ENCODE measurements around the gene TCF15. TPM values are rescaled to one million over a fixed set of nuclear protein-coding genes. Genes with fewer than 3 reads are reported as not detected.

Gene TCF15
- total RNA-seq, 4 donors from 2014 or later, result 3.0 to 6.6 (median 4.5) TPM; not detected in 1

- WGBS, 2 donors (ENCODE audit: low coverage in 1 of 2), result 36 to 59% methylated on average over 3 to 4 of the region's 12 CpGs
- no peak overlapping the region for H3K27ac ChIP-seq
- TF ChIP-seq POLR2AphosphoS5 (IDR thresholded peaks at IDR 0.05) (no peak), EP300 (IDR thresholded peaks at IDR 0.05) (no peak), POLR2A (IDR thresholded peaks at IDR 0.05) (no peak), CTCF (IDR thresholded peaks at IDR 0.05) (no peak)
- ATAC-seq, result no peak
- H3K4me1 ChIP-seq, result peaks cover 0 to 21% (median 5%) of the 10 kb centered on the region in 3 donors
- no peak overlapping the region for H3K4me3 ChIP-seq
- H3K9me3 ChIP-seq, result no peaks in the 10 kb centered on the region
- peaks cover 0 to 2% of the 10 kb centered on the region in 2 donors for H3K36me3 ChIP-seq
- peaks cover 30% of the 10 kb centered on the region for H3K27me3 ChIP-seq
These were observed 31.4 kb upstream of the TCF15 start for GRCh38 chr20:641516-641875.

GRCh38 chr20:640674-641515, 30.8 kb upstream of the TCF15 start:
- H3K9me3 ChIP-seq, result no peaks in the 10 kb centered on the region
- no peak overlapping the region for H3K27ac ChIP-seq
- WGBS, 2 donors (ENCODE audit: low coverage in 1 of 2), result 30% methylated on average over 2 of the region's 11 CpGs; no CpG with 5 or more reads in 1 of the 2 donors

GRCh38 chr20:638579-638978, 28.5 kb upstream of the TCF15 start:
- no peak for ATAC-seq
- TF ChIP-seq POLR2A (IDR thresholded peaks at IDR 0.05), result no peak
- no peak for TF ChIP-seq CTCF (IDR thresholded peaks at IDR 0.05)
- no peak for TF ChIP-seq POLR2AphosphoS5 (IDR thresholded peaks at IDR 0.05)
- no peak for TF ChIP-seq EP300 (IDR thresholded peaks at IDR 0.05)
- H3K4me1 ChIP-seq, result peaks cover 0 to 8% (median 5%) of the 10 kb centered on the region in 3 donors

More at GRCh38 chr20:640674-641515, 30.8 kb upstream of the TCF15 start:
- Histone ChIP-seq H3K4me3 (no peak overlapping the region), H3K27me3 (peaks cover 30% of the 10 kb centered on the region), H3K36me3 (no peaks in the 10 kb centered on the region), H3K4me1 (peaks cover 0 to 15% (median 5%) of the 10 kb centered on the region in 3 donors)
- TF ChIP-seq POLR2A (IDR thresholded peaks at IDR 0.05) (no peak), POLR2AphosphoS5 (IDR thresholded peaks at IDR 0.05) (no peak), EP300 (IDR thresholded peaks at IDR 0.05) (no peak), CTCF (IDR thresholded peaks at IDR 0.05) (no peak)
- no peak for ATAC-seq

GRCh38 chr20:637559-637958, 27.4 kb upstream of the TCF15 start:
- no peak for TF ChIP-seq POLR2AphosphoS5 (IDR thresholded peaks at IDR 0.05)
- TF ChIP-seq POLR2A (IDR thresholded peaks at IDR 0.05), result no peak
- TF ChIP-seq EP300 (IDR thresholded peaks at IDR 0.05), result no peak
- no peak for TF ChIP-seq CTCF (IDR thresholded peaks at IDR 0.05)
- 100% methylated on average over 1 of the region's 2 CpGs; no CpG with 5 or more reads in 1 of the 2 donors for WGBS, 2 donors (ENCODE audit: low coverage in 1 of 2)
- Histone ChIP-seq H3K27ac (no peak overlapping the region), H3K9me3 (no peaks in the 10 kb centered on the region), H3K27me3 (peaks cover 48% of the 10 kb centered on the region), H3K4me1 (peaks cover 0 to 4% (median 3%) of the 10 kb centered on the region in 3 donors), H3K4me3 (no peak overlapping the region), H3K36me3 (no peaks in the 10 kb centered on the region)
- ATAC-seq, result no peak

More at GRCh38 chr20:638579-638978, 28.5 kb upstream of the TCF15 start:
- Histone ChIP-seq H3K4me3 (no peak overlapping the region), H3K9me3 (no peaks in the 10 kb centered on the region), H3K27ac (no peak overlapping the region), H3K36me3 (no peaks in the 10 kb centered on the region), H3K27me3 (peaks cover 49% of the 10 kb centered on the region)
- WGBS, 2 donors (ENCODE audit: low coverage in 1 of 2), result 43 to 83% methylated on average over 1 of the region's 1 CpG

GRCh38 chr20:635893-636338, 25.8 kb upstream of the TCF15 start:
- peaks cover 44% of the 10 kb centered on the region for H3K27me3 ChIP-seq
- no peaks in the 10 kb centered on the region for H3K4me1 ChIP-seq
- no peak for ATAC-seq
- H3K36me3 ChIP-seq, result no peaks in the 10 kb centered on the region
- H3K4me3 ChIP-seq, result no peak overlapping the region
- no peaks in the 10 kb centered on the region for H3K9me3 ChIP-seq
- H3K27ac ChIP-seq, result no peak overlapping the region
- TF ChIP-seq POLR2A (IDR thresholded peaks at IDR 0.05), result no peak
- no peak for TF ChIP-seq CTCF (IDR thresholded peaks at IDR 0.05)
- no peak for TF ChIP-seq POLR2AphosphoS5 (IDR thresholded peaks at IDR 0.05)
- TF ChIP-seq EP300 (IDR thresholded peaks at IDR 0.05), result no peak
- 22 to 34% methylated on average over 5 to 7 of the region's 7 CpGs for WGBS, 2 donors (ENCODE audit: low coverage in 1 of 2)
